ENCODE measurements around the gene ZNF784. TPM values are rescaled to one million over a fixed set of nuclear protein-coding genes. Genes with fewer than 3 reads are reported as not detected.
A peak's percentile ranks its signal among the peaks of the same experiment; 100 is the strongest.

Gene ZNF784
- total and polyA plus RNA-seq, 2 of the 13 experiments (the other 11 are each of a cell fraction or from before 2014, with no cell fraction given) = 4.1 to 4.2 TPM

DNA sequence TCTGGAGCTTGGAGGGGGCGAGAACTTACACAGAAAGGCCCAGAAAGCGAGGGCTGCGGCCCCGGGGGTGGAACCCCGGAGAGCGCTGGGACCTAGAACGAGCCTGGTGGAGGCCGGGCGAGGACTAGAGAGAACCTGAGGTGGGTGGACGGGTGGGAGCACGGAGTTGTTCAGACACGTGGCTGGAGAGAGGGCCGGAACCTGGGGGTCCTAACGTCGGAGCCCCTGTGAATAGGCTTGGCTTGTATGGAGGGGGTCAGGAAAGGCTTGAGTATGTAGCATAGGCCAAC, 19.5 kb upstream of the ZNF784 start:
- peak; percentile 1 for ATAC-seq
- FAIRE-seq = no peak
- no peaks in the 10 kb centered on the region for H4K20me1 ChIP-seq (ENCODE audit: insufficient read depth, low read length)
- in situ Hi-C loops (cut with HindIII; ENCODE audit: extremely low pct_ligation_motif_present, low pct_unique_long_range_greater_than_20kb) = no loop called here
- intact Hi-C loops (cut with micrococcal nuclease; ENCODE audit: unreplicated experiment) = no loop called here
- TF ChIP-seq AGO1 (IDR thresholded peaks at IDR 0.05; ENCODE audit: low read depth, low read length, poor library complexity, severe bottlenecking) (peak; percentile 0), HOXA5 (CRISPR knock-in tag; IDR thresholded peaks at IDR 0.05) (no peak), ZNF564 (CRISPR knock-in tag; IDR thresholded peaks at IDR 0.05) (0 out of 2 replicates have a peak, but pooled peaks have one; percentile 5), POLR2AphosphoS2 (IDR thresholded peaks at IDR 0.05; ENCODE audit: low read depth, low read length) (0 out of 2 replicates have a peak, but pooled peaks have one; percentile 10), SRSF1 (optimal IDR thresholded peaks at IDR 0.05; ENCODE audit: low read depth, low read length) (no peak), DNMT3B (CRISPR knock-in tag; conservative IDR thresholded peaks at IDR 0.05) (0 out of 2 replicates have a peak, but pooled peaks have one; percentile 1), ZNF570 (CRISPR knock-in tag; IDR thresholded peaks at IDR 0.05; ENCODE audit: borderline replicate concordance) (no peak), MAZ (IDR thresholded peaks at IDR 0.05; ENCODE audit: borderline replicate concordance, low read depth, low read length) (no peak), MAZ (CRISPR knock-in tag; IDR thresholded peaks at IDR 0.05; ENCODE audit: low read depth) (0 out of 2 replicates have a peak, but pooled peaks have one; percentile 2), ZNF235 (CRISPR knock-in tag; IDR thresholded peaks at IDR 0.05; ENCODE audit: borderline replicate concordance) (peak; percentile 6; the same call in 1 of the 2 replicates), ZMAT3 (CRISPR knock-in tag; conservative IDR thresholded peaks at IDR 0.05) (peak; percentile 54; the same call in 1 of the 2 replicates), KDM5B (CRISPR knock-in tag; IDR thresholded peaks at IDR 0.05; ENCODE audit: borderline replicate concordance) (0 out of 2 replicates have a peak, but pooled peaks have one; percentile 10), GABPB1 (CRISPR knock-in tag; IDR thresholded peaks at IDR 0.05) (no peak), KDM5A (IDR thresholded peaks at IDR 0.05; ENCODE audit: borderline replicate concordance, low read length) (peak; percentile 80; the same call in 1 of the 2 replicates), ZNF263 (CRISPR knock-in tag; IDR thresholded peaks at IDR 0.05) (peak; percentile 69)
- TF ChIP-seq, protein P1, sequence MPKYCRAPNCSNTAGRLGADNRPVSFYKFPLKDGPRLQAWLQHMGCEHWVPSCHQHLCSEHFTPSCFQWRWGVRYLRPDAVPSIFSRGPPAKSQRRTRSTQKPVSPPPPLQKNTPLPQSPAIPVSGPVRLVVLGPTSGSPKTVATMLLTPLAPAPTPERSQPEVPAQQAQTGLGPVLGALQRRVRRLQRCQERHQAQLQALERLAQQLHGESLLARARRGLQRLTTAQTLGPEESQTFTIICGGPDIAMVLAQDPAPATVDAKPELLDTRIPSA (CRISPR knock-in tag; IDR thresholded peaks at IDR 0.05; ENCODE audit: borderline replicate concordance) = no peak
- H2AFZ ChIP-seq (ENCODE audit: low read length) = no peak overlapping the region
- H3K79me2 ChIP-seq (ENCODE audit: insufficient read depth, low read length) = peaks cover 41% of the 10 kb centered on the region
- peak overlapping the region; percentile 84 for H3K9ac ChIP-seq (ENCODE audit: insufficient read depth, low read depth, low read length)
- POLR2A ChIA-PET = interaction anchor here (2.4 kb wide), 1 partner anchor 11 kb away, joined by 10 read pairs; the partner anchor contains the start of gene U2AF2
- CTCF ChIA-PET (ENCODE audit: low intra/inter-chr PET ratio, low total read pairs) = interaction anchor here (1.7 kb wide), 1 partner anchor 12 kb away, joined by 4 read pairs; no protein-coding TSS in a partner anchor
- H3K36me3 ChIP-seq (replicated peaks in 1 of 2; ENCODE audit: control insufficient read depth in 1 of 2, insufficient read depth in 2 of 2, low read length in 2 of 2) = peaks cover 0 to 10% of the 10 kb centered on the region in 2 experiments; a peak in 2 of 5 replicates
- DNase-seq (ENCODE audit: low spot score) = no peak
- BruUV-seq (replicated peaks) = no TSS peak
- 4% methylated on average over 12 of the region's 15 CpGs for WGBS (ENCODE audit: low lambda C conversion rate)
- H3K4me1 ChIP-seq (ENCODE audit: insufficient read depth, low read length) = peaks cover 61% of the 10 kb centered on the region
- peak overlapping the region; percentile 92 to 96 (median 92) for H3K4me3 ChIP-seq (replicated peaks in 1 of 3; ENCODE audit: insufficient read depth in 1 of 3, low read depth in 2 of 3, low read length in 3 of 3)
- peak overlapping the region; percentile 84 for H3K4me2 ChIP-seq (ENCODE audit: low read depth, low read length)
- H3K9me3 ChIP-seq (ENCODE audit: low read length) = no peaks in the 10 kb centered on the region
- H3K27ac ChIP-seq (ENCODE audit: extremely low read length, insufficient read depth, low read length) = peak overlapping the region; percentile 79
- H3K27me3 ChIP-seq (ENCODE audit: control insufficient read depth in 1 of 2, insufficient read depth in 2 of 2, low read length in 2 of 2) = no peaks in the 10 kb centered on the region; a peak in 1 of 5 replicates

Measured in HepG2 (cell line).